Lung (tissue), 16 donors: Measurements from ENCODE around the gene ZNF326. TPM values are rescaled to one million over a fixed set of nuclear protein-coding genes. Genes with fewer than 3 reads are reported as not detected.
A peak's percentile ranks its signal among the peaks of the same experiment; 100 is the strongest.

Experiments
- ATAC-seq: fragments of 200-7000 bp; cut with Tn5 transposase; one replicate; pipeline ENCODE4 v1.9.1; 2020; ENCODE audit warnings: moderate number of reproducible peaks; ENCODE audit not compliant: insufficient read depth, low FRiP score
- DNase-seq, 3 donors: peaks; one replicate each; pipeline ENCODE4 v3.0.0-alpha.2; 2013 to 2017
- H3K27ac ChIP-seq, 2 donors: one replicate each; pipeline ENCODE4 v1.5.1; 2013; ENCODE audit warnings: mild to moderate bottlenecking in 2 of 2, moderate library complexity in 2 of 2, control low read depth in 1 of 2, inconsistent platforms in 1 of 2, low read depth in 1 of 2, low read length in 1 of 2
- H3K27me3 ChIP-seq, 3 donors: one replicate each; pipeline ENCODE4 v1.5.1; 2013; ENCODE audit warnings: low read length in 2 of 3; ENCODE audit not compliant: control insufficient read depth in 3 of 3, insufficient read depth in 3 of 3
- H3K36me3 ChIP-seq, 4 donors: one replicate each; pipeline ENCODE4 v1.5.1; 2013; ENCODE audit warnings: low read length in 4 of 4, mild to moderate bottlenecking in 1 of 4, moderate library complexity in 1 of 4; ENCODE audit not compliant: control insufficient read depth in 4 of 4, insufficient read depth in 4 of 4
- H3K4me1 ChIP-seq, 5 donors: one replicate each; pipeline ENCODE4 v1.5.1; 2013; ENCODE audit warnings: low read length in 5 of 5, mild to moderate bottlenecking in 2 of 5, moderate library complexity in 1 of 5; ENCODE audit not compliant: control insufficient read depth in 5 of 5, insufficient read depth in 5 of 5
- H3K4me3 ChIP-seq: one replicate; pipeline ENCODE4 v1.5.1; 2013; ENCODE audit warnings: mild to moderate bottlenecking, control low read depth, moderate library complexity
- H3K9ac ChIP-seq, 2 donors: one replicate each; pipeline ENCODE4 v1.5.1; 2013; ENCODE audit warnings: low read length in 2 of 2, control low read depth in 1 of 2; ENCODE audit not compliant: insufficient read depth in 1 of 2
- H3K9me3 ChIP-seq, 4 donors: one replicate each; pipeline ENCODE4 v1.5.1; 2013; ENCODE audit warnings: low read length in 3 of 4, mild to moderate bottlenecking in 1 of 4, moderate library complexity in 1 of 4; ENCODE audit not compliant: control insufficient read depth in 4 of 4, insufficient read depth in 3 of 4
- CTCF ChIP-seq: IDR thresholded peaks from 2 replicates; pipeline ENCODE4 v1.5.1; 2012; ENCODE audit warnings: mild to moderate bottlenecking; ENCODE audit errors: control extremely low read depth, extremely low read depth
- WGBS, 2 donors: extraction: QIAGEN DNeasy Blood & Tissue Kit; methylation state at CpG; one replicate each; pipeline ENCODE4 v1.1.7; 2013; 5-methylcytosine and 5-hydroxymethylcytosine counted together
- long read RNA-seq, 5 donors: transcript quantifications; one replicate each; lab custom pipeline, GENCODE V29; 2026
- polyA plus RNA-seq, 2 donors: library from polyadenylated mRNA; stranded (reverse); fragments of 200-250 nt; gene quantifications; one replicate each; pipeline ENCODE4 v1.2.1, GENCODE V29; 2013
- total RNA-seq, 2 donors: library from RNA; depleted of rRNA in 1 of 2; stranded (reverse); fragments of >200 nt in 1 of 2; gene quantifications; one replicate each; pipeline ENCODE4 v1.2.1, GENCODE V29; 2014 to 2021
- donor health status: control.
- donor health status: control.
- donor health status: Bipolar disorder and iron deficiency.
- donor health status: healthy.
- donor health status: DM: yes; HTN: yes; CAD: no.

Gene ZNF326
- total RNA-seq (10 to 100 TPM; 18.3 to 47.1 TPM), polyA plus RNA-seq (1 to 10 TPM; 7.2 to 9.3 TPM)
- long read RNA-seq, donor 1, transcript ZNF326-202 (4 exons, 1,538 nt): major isoform, 13 of 32 reads
- long read RNA-seq, donor 1, partial matches to known transcripts: 14 of 32 reads
- long read RNA-seq, donor 1, other reads (novel, unspliced or antisense): 0 of 32 reads
- long read RNA-seq, donor 2, transcript ZNF326-202 (4 exons, 1,538 nt): major isoform, 6 of 8 reads
- long read RNA-seq, donor 2, partial matches to known transcripts: 0 of 8 reads
- long read RNA-seq, donor 2, other reads (novel, unspliced or antisense): 0 of 8 reads
- long read RNA-seq, donor 3, partial matches to known transcripts: 6 of 11 reads
- long read RNA-seq, donor 3, other reads (novel, unspliced or antisense): 0 of 11 reads
- long read RNA-seq, donor 4, partial matches to known transcripts: 6 of 9 reads
- long read RNA-seq, donor 4, other reads (novel, unspliced or antisense): 0 of 9 reads
- long read RNA-seq, donor 5, transcript ZNF326-202 (4 exons, 1,538 nt): major isoform, 10 of 63 reads
- long read RNA-seq, donor 5, transcript ZNF326-201 (12 exons, 2,729 nt): minor isoform, 6 of 63 reads
- long read RNA-seq, donor 5, partial matches to known transcripts: 43 of 63 reads
- long read RNA-seq, donor 5, other reads (novel, unspliced or antisense): 0 of 63 reads

GRCh38 chr1:89994805-89995597 lies at the start of gene ZNF326:
TSS of gene ZNF326 (plus strand) at chr1:89995110. CDS start at chr1:89995258, 148 bp downstream.
- Histone ChIP-seq H3K9ac (peak within 1 kb of the TSS; percentile 87 to 92), H3K27me3 (no peaks in the 10 kb centered on the region), H3K9me3 (no peaks in the 10 kb centered on the region), H3K27ac (peak within 1 kb of the TSS; percentile 99), H3K36me3 (peaks cover 0 to 4% (median 2%) of the 10 kb centered on the region in 4 donors), H3K4me3 (peak within 1 kb of the TSS; percentile 88), H3K4me1 (peaks cover 1 to 20% (median 6%) of the 10 kb centered on the region in 5 donors)
- WGBS, 2 donors: 0 to 1% methylated on average over 86 to 88 of the region's 88 CpGs
- no peak for TF ChIP-seq CTCF
- ATAC-seq (peak; percentile 98), DNase-seq (peak; percentile 94 to 97 (median 96))

GRCh38 chr1:89945852-89946476 lies 48.9 kb upstream of the ZNF326 start:
- no peaks in the 10 kb centered on the region for H3K36me3 ChIP-seq
- ATAC-seq (no peak), DNase-seq (no peak)
- TF ChIP-seq CTCF: no peak
- H3K4me3 ChIP-seq: no peak overlapping the region
- peaks cover 0 to 25% (median 5%) of the 10 kb centered on the region in 5 donors for H3K4me1 ChIP-seq
- H3K9me3 ChIP-seq: no peaks in the 10 kb centered on the region
- H3K27me3 ChIP-seq: no peaks in the 10 kb centered on the region
- no peak overlapping the region for H3K9ac ChIP-seq
- WGBS, 2 donors: 92 to 93% methylated on average over 5 of the region's 5 CpGs
- no peak overlapping the region for H3K27ac ChIP-seq

- ATAC-seq (no peak), DNase-seq (no peak)
- no peak overlapping the region for H3K27ac ChIP-seq
- H3K9ac ChIP-seq: no peak overlapping the region
- H3K4me1 ChIP-seq: peaks cover 0 to 25% (median 5%) of the 10 kb centered on the region in 5 donors
- no peaks in the 10 kb centered on the region for H3K36me3 ChIP-seq
- H3K4me3 ChIP-seq: no peak overlapping the region
- H3K9me3 ChIP-seq: no peaks in the 10 kb centered on the region
- H3K27me3 ChIP-seq: no peaks in the 10 kb centered on the region
- no peak for TF ChIP-seq CTCF
- 20 to 32% methylated on average over 1 of the region's 1 CpG for WGBS, 2 donors
These were observed 48.4 kb upstream of the ZNF326 start for GRCh38 chr1:89946532-89946931.
